Nucleus accumbens (tissue), 56 donors: Measurements from ENCODE around the gene ZIC2.

ENCODE experiments used
- DNase-seq, 56 donors: peaks; one replicate each; lab custom pipeline; 2025; lab: John Stamatoyannopoulos, UW

ZIC2 gene

GRCh38 chr13:99959127-99959539, 22.5 kb upstream of the ZIC2 start:
- DNase-seq: peak in 1 of 56 donors; percentile 13

DNA sequence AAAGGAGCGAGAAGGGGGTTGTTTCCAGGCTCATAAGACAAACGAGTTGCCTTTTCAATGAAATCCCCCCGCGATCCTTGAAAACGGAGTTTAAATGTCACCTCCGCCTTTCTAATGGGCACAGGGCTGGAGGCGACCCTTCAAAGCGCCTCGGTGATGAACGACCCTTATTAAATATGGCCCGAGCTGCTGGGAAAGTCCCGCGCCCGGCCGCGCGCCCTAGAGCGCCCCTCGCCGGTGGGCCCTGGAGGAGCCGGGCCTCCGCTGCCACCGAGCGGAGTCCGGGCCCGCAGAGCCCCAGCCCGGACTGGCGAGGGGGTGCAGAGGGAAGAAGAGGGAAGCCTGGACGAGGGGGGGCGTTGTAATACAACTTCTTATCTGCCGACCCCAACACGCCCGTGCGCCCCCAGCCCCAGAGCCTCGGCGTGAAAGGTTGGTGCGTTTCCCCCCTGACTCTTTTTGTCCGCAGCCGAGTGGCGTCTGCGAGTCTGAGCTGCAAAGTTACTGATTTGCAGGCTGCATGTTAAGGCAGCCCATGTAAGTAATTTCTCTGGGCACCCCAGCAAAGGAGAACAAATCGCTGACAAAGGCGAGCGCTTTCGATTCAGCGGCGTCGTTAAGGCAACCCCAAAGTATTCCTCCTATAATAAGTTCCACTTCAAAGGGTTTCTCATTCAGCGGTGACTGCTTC, 21.9 kb upstream of the ZIC2 start:
- DNase-seq: peak in 4 of 56 donors; percentile 8 to 50 (median 31)

DNA sequence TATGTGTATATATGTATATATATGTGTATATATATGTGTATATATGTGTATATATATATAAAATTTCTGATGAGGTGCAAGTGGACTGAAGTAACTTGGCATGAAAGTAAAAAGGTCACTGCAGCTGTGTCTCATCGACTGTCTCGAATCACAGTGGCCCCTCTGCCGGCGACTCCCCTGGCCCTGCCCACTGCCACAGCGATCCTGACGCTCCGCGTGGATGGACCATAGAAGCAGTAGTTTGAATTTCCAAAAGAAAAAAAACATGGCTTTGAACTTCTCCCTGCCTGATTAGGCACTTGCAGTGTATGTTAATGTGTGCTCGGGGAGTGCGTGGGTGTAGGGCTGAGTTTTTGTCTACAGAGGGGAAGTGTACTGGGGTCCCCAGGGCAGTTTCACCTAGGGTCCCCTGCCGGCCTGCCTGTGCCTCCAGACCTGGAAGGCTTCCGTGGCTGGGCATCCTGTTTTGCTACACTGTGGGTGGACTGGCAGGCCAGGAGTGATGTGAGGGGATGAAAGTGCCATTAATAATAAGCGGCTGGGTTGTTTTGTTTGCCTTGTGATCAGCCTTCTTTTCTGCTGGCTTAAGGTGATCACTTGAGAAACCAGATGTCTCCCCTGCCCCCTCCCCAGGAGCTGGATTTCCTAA, 20.8 kb upstream of the ZIC2 start:
- DNase-seq: no peak

- peak in 1 of 56 donors; percentile 26 for DNase-seq
These were observed 19.9 kb upstream of the ZIC2 start for GRCh38 chr13:99961636-99962035.

- no peak for DNase-seq
These were observed 19.3 kb upstream of the ZIC2 start for GRCh38 chr13:99962242-99962641.

DNA sequence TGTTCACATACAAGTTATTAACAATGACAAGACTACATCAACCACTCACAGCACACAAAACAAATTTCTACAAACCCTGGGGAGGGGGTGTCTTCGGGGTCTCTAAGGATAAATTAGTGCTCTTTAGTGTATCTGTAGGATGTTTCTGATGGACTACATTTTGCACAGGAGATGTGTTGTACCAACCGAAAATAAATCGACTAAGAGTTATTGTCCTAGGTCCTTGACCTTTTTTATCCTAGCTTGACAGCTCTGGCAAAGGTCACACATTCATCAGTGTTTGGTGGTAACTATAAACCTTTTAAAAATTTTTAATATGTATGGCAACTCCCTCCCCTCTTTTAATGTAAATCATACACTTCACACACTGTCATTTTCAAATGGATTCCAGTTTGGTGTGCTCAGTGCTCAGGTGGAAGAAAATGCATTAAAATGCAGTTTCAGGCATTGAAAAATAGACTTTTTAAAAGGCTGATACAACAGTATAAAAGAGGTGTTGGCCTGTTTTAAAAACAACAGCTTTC, 17.7 kb upstream of the ZIC2 start:
- DNase-seq: no peak

GRCh38 chr13:99965329-99966000, 16.1 kb upstream of the ZIC2 start:
- DNase-seq: no peak

- no peak for DNase-seq
These were observed 15.3 kb upstream of the ZIC2 start for GRCh38 chr13:99966064-99966805.

GRCh38 chr13:99967498-99967868, 14.1 kb upstream of the ZIC2 start:
- no peak for DNase-seq

- peak in 4 of 56 donors; percentile 26 to 39 (median 32) for DNase-seq
These were observed 13.6 kb upstream of the ZIC2 start for GRCh38 chr13:99967869-99968520.

DNA sequence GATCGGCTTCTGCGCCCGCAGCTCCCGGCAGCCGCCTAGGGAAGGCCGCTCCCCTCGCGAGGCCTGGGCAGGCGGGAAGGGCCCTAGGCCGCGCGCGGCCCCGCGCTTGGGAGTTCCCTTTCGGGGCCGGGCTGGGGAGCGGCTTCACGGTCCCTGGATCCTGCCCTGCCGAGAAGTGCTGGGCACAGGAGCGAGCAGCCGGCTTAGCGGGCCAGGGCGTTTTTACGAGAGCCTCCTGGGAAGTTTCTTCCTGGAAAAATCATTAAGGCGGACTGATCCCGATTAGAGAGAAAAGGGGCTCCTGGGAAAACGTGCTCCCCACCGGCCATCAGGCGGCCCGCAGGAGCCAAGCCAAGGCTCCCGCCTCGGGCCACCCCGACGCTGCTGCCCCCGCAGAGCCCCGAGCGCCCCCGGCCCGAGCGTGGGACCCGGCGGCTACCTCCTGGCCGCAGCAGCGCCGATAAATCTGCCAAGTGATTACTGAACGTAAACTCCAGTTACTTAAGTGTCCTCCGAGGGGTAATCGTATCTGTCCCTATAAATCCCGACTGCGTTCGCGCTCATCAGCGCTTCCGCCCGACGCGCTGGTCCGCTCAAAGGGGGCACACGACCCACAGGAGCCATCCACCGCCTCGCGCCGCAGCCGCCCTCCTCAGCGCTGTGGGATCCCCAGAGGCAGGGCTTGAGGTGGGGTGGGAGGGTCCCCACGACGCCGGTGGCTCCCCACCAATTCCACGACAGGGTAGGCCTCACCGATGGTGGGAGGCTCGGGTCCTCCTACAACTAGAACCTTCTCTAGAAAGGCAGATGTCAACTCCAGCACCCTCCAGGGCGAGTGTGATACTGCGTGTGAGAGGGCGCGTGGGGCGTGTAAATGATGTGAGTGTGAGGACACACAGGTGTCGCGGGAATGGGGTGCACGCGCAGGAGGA, 12.8 kb upstream of the ZIC2 start:
- DNase-seq: no peak

- DNase-seq: no peak
These were observed 12.1 kb upstream of the ZIC2 start for GRCh38 chr13:99969453-99969918.

DNA sequence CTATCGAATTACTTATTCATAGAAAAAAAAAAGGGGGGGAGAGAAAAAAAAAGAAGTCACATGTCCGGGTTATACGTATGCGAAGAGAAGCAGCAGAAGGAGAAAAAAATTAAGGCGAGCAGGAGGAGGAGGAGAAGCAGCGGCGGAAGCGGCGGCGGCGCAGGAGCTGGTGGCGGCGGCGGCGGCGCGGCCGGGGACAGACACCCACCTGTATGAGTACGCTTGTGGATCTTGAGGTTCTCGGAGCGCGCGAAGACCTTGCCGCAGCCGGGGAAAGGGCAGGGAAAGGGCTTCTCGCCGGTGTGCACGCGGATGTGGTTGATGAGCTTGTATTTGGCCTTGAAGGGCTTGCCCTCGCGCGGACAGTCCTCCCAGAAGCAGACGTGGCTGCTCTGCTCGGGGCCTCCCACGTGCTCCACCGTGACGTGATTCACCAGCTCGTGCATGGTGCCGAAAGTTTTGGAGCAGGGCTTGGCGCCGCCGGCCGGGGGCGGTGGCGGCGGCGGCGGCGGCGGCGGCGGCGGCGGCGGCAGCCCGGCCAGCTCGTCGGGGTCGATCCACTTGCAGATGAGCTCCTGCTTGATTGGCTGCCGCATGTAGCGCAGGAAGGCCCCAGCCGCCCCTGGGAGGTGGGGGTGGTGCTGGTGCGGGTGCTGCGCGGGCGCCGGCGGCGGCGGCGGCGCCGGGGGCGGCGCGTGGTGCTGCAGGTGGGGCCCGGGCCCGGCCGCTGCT, 11.5 kb upstream of the ZIC2 start:
- peak in 2 of 56 donors; percentile 15 to 25 for DNase-seq

DNA sequence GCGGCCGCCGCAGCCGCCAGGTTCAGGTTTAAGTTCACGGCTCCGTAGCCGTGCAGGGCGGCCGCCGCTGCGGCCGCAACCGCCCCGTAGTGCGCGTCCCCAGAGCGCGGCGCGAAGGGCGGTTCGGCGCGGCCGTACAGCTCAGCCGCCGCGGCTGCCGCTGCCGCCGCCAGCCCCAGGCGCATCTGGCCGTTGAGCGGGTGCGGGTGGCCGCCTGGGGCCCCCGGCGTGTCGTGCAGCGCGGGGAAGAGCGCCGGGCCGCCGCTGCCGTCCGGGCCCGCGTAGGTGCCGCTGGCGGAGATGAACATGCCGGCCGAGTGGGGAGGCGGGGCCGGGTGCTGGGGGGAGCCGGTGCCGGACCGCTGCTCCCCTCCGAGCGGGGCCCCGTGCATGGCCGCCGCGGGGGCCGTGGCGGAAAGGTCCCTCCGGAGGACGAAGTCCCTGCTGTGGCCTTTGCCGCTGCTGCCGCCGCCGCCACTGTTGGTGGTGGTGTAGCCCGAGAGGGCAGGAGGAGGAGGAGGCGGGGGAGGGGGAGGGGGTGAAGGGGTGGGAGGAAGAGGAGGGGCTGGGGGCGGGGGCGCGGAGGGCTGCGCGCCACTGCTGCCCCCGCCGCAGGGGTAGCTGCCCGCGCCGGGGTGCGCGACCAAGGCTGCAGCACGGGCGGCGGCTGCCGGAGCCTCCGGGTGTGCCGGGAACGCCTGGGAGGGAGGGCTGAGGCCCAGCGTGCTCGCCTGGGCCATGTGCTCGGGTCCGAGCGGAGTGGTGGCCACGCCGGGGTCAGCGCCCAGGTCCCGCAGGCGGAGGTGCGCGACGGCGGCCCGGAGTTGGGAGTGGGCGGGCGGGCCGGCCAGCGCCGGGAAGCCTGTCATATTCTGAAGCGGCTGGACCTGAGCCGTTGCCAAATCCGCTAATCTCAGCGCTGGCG, 10.7 kb upstream of the ZIC2 start:
- no peak for DNase-seq

GRCh38 chr13:99971576-99972189, 9.9 kb upstream of the ZIC2 start, which contains the start of gene ZIC5:
Gene ZIC5 (minus strand): TSS chr13:99971767. CDS start chr13:99971603, 164 bp downstream.
- DNase-seq: peak in 5 of 56 donors; percentile 23 to 52 (median 35)

GRCh38 chr13:99972190-99972731, 9.3 kb upstream of the ZIC2 start:
- DNase-seq: no peak
